Astrocyte (in vitro differentiated cells and primary cell): ENCODE measurements around the gene SUN5. TPM values are rescaled to one million over a fixed set of nuclear protein-coding genes. Genes with fewer than 3 reads are reported as not detected.

Experiments used
- DNase-seq: peaks from one replicate; pipeline ENCODE4 v3.0.0-alpha.2; 2010; ENCODE audit warnings: low read depth
- FAIRE-seq: peaks from 2 replicates; lab custom pipeline; 2011; peaks lifted over from hg19 to GRCh38; lab: Jason Lieb, UNC
- H2AFZ ChIP-seq: 2 replicates; pipeline ENCODE4 v1.6.0; 2012; ENCODE audit warnings: low read depth, low read length, inconsistent platforms
- H3K27ac ChIP-seq: 2 replicates; pipeline ENCODE4 v1.5.1; 2011; ENCODE audit warnings: low read depth, low read length, inconsistent platforms
- H3K27me3 ChIP-seq: 2 replicates; pipeline ENCODE4 v1.6.0; 2011; ENCODE audit warnings: low read length, inconsistent platforms; ENCODE audit not compliant: insufficient read depth
- H3K36me3 ChIP-seq: 2 replicates; pipeline ENCODE4 v1.5.1; 2011; ENCODE audit warnings: low read length, inconsistent platforms; ENCODE audit not compliant: insufficient read depth
- H3K4me1 ChIP-seq: 2 replicates; pipeline ENCODE4 v1.5.1; 2011; ENCODE audit warnings: low read length, inconsistent platforms; ENCODE audit not compliant: insufficient read depth
- H3K4me2 ChIP-seq: 2 replicates; pipeline ENCODE4 v1.6.0; 2012; ENCODE audit warnings: low read length, inconsistent platforms
- H3K4me3 ChIP-seq: 2 replicates; pipeline ENCODE4 v1.5.1; 2011; ENCODE audit warnings: low read depth, mild to moderate bottlenecking, low read length, inconsistent platforms; ENCODE audit not compliant: insufficient read depth
- H3K79me2 ChIP-seq: 2 replicates; pipeline ENCODE4 v1.6.0; 2012; ENCODE audit warnings: mild to moderate bottlenecking, low read length, inconsistent platforms; ENCODE audit not compliant: insufficient read depth
- H3K9ac ChIP-seq: 2 replicates; pipeline ENCODE4 v1.6.0; 2012; ENCODE audit warnings: mild to moderate bottlenecking, low read length, inconsistent platforms
- H3K9me3 ChIP-seq: 2 replicates; pipeline ENCODE4 v1.5.1; 2012; ENCODE audit warnings: low read depth, mild to moderate bottlenecking, low read length, inconsistent platforms; ENCODE audit not compliant: insufficient read depth
- H4K20me1 ChIP-seq: 2 replicates; pipeline ENCODE4 v1.6.0; 2012; ENCODE audit warnings: low read length, inconsistent platforms; ENCODE audit not compliant: insufficient read depth
- H3K27ac Mint-ChIP-seq: one replicate; pipeline ENCODE4 v1.8.0; 2021; ENCODE audit warnings: mild to moderate bottlenecking, mixed read lengths; ENCODE audit not compliant: unreplicated experiment
- H3K27me3 Mint-ChIP-seq: one replicate; pipeline ENCODE4 v1.8.0; 2021; ENCODE audit warnings: low read depth, mixed read lengths; ENCODE audit not compliant: unreplicated experiment
- H3K36me3 Mint-ChIP-seq: one replicate; pipeline ENCODE4 v1.8.0; 2021; ENCODE audit warnings: low read depth, mixed read lengths; ENCODE audit not compliant: unreplicated experiment
- H3K4me1 Mint-ChIP-seq: one replicate; pipeline ENCODE4 v1.8.0; 2021; ENCODE audit warnings: low read depth, mixed read lengths; ENCODE audit not compliant: unreplicated experiment
- H3K4me3 Mint-ChIP-seq: one replicate; pipeline ENCODE4 v1.8.0; 2021; ENCODE audit warnings: mild to moderate bottlenecking, moderate library complexity, mixed read lengths; ENCODE audit not compliant: unreplicated experiment
- H3K9me3 Mint-ChIP-seq: one replicate; pipeline ENCODE4 v1.8.0; 2021; ENCODE audit warnings: mild to moderate bottlenecking, mixed read lengths; ENCODE audit not compliant: unreplicated experiment
- EZH2 ChIP-seq: IDR thresholded peaks from 2 replicates; pipeline ENCODE4 v1.6.1; 2012; ENCODE audit warnings: mild to moderate bottlenecking, low read length, inconsistent platforms; ENCODE audit not compliant: insufficient read depth
- total RNA-seq: library from RNA; stranded (reverse); gene quantifications from 2 replicates; pipeline ENCODE4 v1.2.1, GENCODE V29; 2021
- TF ChIP-seq, protein P1 (sequence below): IDR thresholded peaks from 2 replicates; pipeline ENCODE4 v1.5.1; 2011; ENCODE audit warnings: low read depth, mild to moderate bottlenecking, inconsistent platforms, low read length, moderate library complexity; ENCODE audit not compliant: insufficient read depth

SUN5 gene
- total RNA-seq, 1 donor from 2014 or later: not detected

DNA sequence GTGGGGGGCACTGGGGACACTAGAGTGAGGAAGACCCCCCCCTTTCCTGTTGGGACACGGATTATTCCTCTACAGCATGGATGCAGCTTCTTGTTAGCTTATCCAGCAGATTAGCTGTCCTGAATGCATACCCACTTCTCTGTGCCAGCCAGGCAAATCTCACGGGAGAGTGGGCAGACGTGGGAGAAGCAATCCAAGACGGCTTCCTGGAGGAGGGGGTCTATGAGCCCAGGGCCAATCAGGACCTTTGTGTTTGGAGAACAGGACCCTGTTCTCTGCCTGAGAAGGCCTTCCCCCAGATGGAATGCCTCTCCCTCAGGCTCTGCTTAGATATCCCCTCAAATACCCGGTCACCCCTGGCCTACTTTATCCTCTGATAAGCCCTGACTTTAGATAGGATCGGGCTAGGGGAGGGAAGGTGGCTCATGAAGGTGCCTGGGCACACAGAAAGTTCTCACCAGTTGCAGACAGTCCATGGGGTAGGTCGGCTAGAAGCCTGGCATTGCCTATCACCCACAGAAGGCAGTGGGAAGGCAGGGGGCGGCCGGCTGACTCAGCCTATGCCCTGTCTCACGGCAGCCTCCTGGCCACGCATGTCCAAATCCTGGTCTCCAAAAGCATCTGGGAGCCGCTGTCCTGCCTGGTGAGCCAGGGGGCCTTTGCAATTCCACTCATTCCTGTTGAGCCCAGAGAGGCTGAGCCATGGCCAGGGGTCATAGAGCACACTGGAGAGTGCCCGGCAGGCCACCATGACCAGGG is 34.7 kb downstream of the SUN5 start:
- FAIRE-seq: no peak
- DNase-seq: no peak
- Histone ChIP-seq H4K20me1 (no peaks in the 10 kb centered on the region), H3K36me3 (no peaks in the 10 kb centered on the region), H3K9ac (no peak overlapping the region), H3K27me3 (no peaks in the 10 kb centered on the region), H3K4me1 (peaks cover 3% of the 10 kb centered on the region), H3K27ac (no peak overlapping the region), H2AFZ (no peak overlapping the region), H3K9me3 (no peaks in the 10 kb centered on the region), H3K4me2 (no peak overlapping the region), H3K4me3 (no peak overlapping the region), H3K79me2 (no peaks in the 10 kb centered on the region)
- Mint-ChIP-seq H3K4me1 (peaks cover 1% of the 10 kb centered on the region), H3K27me3 (peaks cover 15% of the 10 kb centered on the region), H3K4me3 (no peak overlapping the region), H3K36me3 (peaks cover 3% of the 10 kb centered on the region), H3K27ac (no peak overlapping the region), H3K9me3 (no peaks in the 10 kb centered on the region)
- TF ChIP-seq, protein P1, sequence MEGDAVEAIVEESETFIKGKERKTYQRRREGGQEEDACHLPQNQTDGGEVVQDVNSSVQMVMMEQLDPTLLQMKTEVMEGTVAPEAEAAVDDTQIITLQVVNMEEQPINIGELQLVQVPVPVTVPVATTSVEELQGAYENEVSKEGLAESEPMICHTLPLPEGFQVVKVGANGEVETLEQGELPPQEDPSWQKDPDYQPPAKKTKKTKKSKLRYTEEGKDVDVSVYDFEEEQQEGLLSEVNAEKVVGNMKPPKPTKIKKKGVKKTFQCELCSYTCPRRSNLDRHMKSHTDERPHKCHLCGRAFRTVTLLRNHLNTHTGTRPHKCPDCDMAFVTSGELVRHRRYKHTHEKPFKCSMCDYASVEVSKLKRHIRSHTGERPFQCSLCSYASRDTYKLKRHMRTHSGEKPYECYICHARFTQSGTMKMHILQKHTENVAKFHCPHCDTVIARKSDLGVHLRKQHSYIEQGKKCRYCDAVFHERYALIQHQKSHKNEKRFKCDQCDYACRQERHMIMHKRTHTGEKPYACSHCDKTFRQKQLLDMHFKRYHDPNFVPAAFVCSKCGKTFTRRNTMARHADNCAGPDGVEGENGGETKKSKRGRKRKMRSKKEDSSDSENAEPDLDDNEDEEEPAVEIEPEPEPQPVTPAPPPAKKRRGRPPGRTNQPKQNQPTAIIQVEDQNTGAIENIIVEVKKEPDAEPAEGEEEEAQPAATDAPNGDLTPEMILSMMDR: no peak
- TF ChIP-seq EZH2: no peak

DNA sequence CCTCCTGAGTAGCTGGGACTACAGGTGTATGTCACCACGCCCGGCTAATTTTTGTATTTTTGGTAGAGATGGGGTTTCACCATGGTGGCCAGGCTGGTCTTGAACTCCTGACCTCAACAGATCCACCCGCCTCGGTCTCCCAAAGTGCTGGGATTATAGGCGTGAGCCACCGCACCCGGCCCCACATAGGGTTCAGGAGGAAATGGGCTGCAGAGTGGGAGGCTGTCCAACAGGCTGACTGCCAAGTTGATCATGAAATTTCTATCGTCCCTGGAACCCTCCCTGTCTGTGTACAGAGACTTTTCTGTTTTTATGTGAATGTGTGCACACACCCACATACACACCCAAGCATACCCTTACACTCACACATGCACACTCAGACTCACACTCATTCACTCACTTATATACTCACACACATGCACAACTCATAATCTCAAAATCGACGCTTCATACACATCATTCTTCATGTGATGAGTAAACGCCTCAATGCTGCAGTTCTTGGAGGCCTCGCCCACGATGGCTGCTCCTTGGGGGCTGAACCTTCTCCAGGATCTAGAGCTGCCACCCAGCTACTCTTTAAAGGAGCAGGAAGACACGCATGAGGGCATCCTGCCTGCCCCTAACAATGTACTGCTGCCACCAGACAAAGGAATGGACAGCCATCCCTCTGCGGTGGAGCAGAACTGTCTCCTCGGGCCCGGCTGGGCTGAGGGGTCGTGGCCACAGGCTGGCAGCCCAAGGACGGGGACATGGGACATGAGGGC is 35.6 kb downstream of the SUN5 start:
- Histone ChIP-seq H3K9me3 (no peaks in the 10 kb centered on the region), H4K20me1 (no peaks in the 10 kb centered on the region), H3K4me3 (no peak overlapping the region), H3K4me1 (peaks cover 3% of the 10 kb centered on the region), H3K36me3 (no peaks in the 10 kb centered on the region), H3K27me3 (no peaks in the 10 kb centered on the region), H3K27ac (no peak overlapping the region), H2AFZ (no peak overlapping the region), H3K79me2 (no peaks in the 10 kb centered on the region), H3K4me2 (no peak overlapping the region), H3K9ac (no peak overlapping the region)
- DNase-seq (no peak), FAIRE-seq (no peak)
- Mint-ChIP-seq H3K4me1 (no peaks in the 10 kb centered on the region), H3K4me3 (no peak overlapping the region), H3K27ac (no peak overlapping the region), H3K9me3 (peaks cover under 1% of the 10 kb centered on the region), H3K36me3 (peaks cover 3% of the 10 kb centered on the region), H3K27me3 (peaks cover 18% of the 10 kb centered on the region)
- TF ChIP-seq, protein P1: no peak
- no peak for TF ChIP-seq EZH2
